WERI-Rb-1 (cell line): ENCODE data around the gene FNIP2.
"Not testable (repeated sequence)": the region's sequence is repeated elsewhere in the genome, so short reads cannot be mapped to it uniquely, and the experiment has no call there.

ENCODE experiments used
- DNase-seq: peaks from one replicate; pipeline ENCODE4 v3.0.0-alpha.2; 2020
- H3K27ac ChIP-seq: fragments of 250-450 bp; sonication (Bioruptor Pico); 2 replicates; pipeline ENCODE4 v1.5.1; 2020; ENCODE audit warnings: mild to moderate bottlenecking, moderate library complexity
- H3K27me3 ChIP-seq: fragments of 250-450 bp; sonication (Bioruptor Pico); 2 replicates; pipeline ENCODE4 v1.5.1; 2021; ENCODE audit warnings: mild to moderate bottlenecking, low read depth, moderate library complexity; ENCODE audit not compliant: insufficient read depth, severe bottlenecking
- H3K36me3 ChIP-seq: fragments of 250-450 bp; sonication (Bioruptor Pico); 2 replicates; pipeline ENCODE4 v1.5.1; 2020; ENCODE audit warnings: mild to moderate bottlenecking, moderate library complexity
- H3K4me3 ChIP-seq: 2 replicates; pipeline ENCODE4 v1.5.1; 2011; ENCODE audit warnings: low read depth, mild to moderate bottlenecking, control low read depth, low read length
- H3K9me3 ChIP-seq: fragments of 250-450 bp; sonication (Bioruptor Pico); 2 replicates; pipeline ENCODE4 v1.5.1; 2021; ENCODE audit warnings: mild to moderate bottlenecking, moderate library complexity; ENCODE audit not compliant: severe bottlenecking
- TF ChIP-seq, protein P1 (sequence below): IDR thresholded peaks from 2 replicates; pipeline ENCODE4 v1.5.1; 2011; ENCODE audit warnings: low read depth, mild to moderate bottlenecking, control low read depth, inconsistent platforms, low read length

The FNIP2 gene

DNA sequence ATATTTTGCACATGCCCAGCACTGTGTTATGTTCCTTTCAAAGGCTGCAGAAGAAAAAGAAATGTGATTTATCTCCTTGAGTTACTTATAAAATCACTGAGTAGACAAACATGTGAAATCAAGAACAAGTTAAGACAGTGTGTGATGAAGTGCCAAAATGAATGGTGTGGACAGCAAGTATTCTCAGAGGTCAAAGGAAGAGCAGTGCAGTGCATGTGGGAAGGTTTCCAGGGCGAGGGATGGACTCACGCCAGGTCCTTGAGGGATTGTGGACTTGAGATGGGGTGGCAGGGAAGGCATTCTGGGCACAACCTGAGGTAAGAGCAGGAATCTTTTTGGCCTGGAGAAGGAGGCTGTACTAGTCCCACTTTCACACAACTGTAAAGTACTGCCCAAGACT lies 115.5 kb downstream of the FNIP2 start:
- H3K9me3 ChIP-seq = peaks cover 3% of the 10 kb centered on the region
- no peak overlapping the region for H3K4me3 ChIP-seq
- no peak for DNase-seq
- H3K36me3 ChIP-seq = peaks cover 31% of the 10 kb centered on the region
- TF ChIP-seq, protein P1, sequence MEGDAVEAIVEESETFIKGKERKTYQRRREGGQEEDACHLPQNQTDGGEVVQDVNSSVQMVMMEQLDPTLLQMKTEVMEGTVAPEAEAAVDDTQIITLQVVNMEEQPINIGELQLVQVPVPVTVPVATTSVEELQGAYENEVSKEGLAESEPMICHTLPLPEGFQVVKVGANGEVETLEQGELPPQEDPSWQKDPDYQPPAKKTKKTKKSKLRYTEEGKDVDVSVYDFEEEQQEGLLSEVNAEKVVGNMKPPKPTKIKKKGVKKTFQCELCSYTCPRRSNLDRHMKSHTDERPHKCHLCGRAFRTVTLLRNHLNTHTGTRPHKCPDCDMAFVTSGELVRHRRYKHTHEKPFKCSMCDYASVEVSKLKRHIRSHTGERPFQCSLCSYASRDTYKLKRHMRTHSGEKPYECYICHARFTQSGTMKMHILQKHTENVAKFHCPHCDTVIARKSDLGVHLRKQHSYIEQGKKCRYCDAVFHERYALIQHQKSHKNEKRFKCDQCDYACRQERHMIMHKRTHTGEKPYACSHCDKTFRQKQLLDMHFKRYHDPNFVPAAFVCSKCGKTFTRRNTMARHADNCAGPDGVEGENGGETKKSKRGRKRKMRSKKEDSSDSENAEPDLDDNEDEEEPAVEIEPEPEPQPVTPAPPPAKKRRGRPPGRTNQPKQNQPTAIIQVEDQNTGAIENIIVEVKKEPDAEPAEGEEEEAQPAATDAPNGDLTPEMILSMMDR = no peak
- no peak overlapping the region for H3K27ac ChIP-seq
- H3K27me3 ChIP-seq = no peaks in the 10 kb centered on the region

GRCh38 chr4:158885564-158885963 lies 116.7 kb downstream of the FNIP2 start:
- no peaks in the 10 kb centered on the region for H3K27me3 ChIP-seq
- TF ChIP-seq, protein P1 = no peak
- DNase-seq = no peak

DNA sequence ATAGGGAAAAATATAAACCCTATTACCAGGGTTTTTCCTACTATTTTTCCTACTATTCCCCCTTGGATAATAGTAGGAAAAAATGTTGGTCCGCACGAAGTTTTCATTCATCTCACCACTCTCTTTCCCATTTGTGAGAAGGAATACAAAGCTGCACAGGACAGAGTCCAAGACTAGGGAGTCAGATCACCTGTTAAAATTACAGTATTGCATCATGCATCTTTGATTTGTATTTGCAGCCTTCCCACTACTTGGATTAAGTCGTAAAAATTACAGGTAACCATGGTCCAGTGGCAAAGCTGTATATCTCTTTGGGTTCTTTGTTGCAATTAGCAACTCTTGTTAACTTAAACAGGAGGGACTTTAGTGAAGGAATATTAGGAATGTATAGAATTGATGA lies 121.5 kb downstream of the FNIP2 start:
- no peaks in the 10 kb centered on the region for H3K27me3 ChIP-seq
- DNase-seq = no peak
- H3K4me3 ChIP-seq = no peak overlapping the region
- H3K9me3 ChIP-seq = no peaks in the 10 kb centered on the region
- TF ChIP-seq, protein P1 = no peak
- peaks cover 30% of the 10 kb centered on the region for H3K36me3 ChIP-seq
- H3K27ac ChIP-seq = no peak overlapping the region

More at GRCh38 chr4:158885564-158885963, 116.7 kb downstream of the FNIP2 start:
- H3K4me3 ChIP-seq = no peak overlapping the region
- no peak overlapping the region for H3K27ac ChIP-seq
- H3K36me3 ChIP-seq = peaks cover 26% of the 10 kb centered on the region
- peaks cover 3% of the 10 kb centered on the region for H3K9me3 ChIP-seq

GRCh38 chr4:158891256-158891655 lies 122.4 kb downstream of the FNIP2 start:
- TF ChIP-seq, protein P1 = no peak
- no peaks in the 10 kb centered on the region for H3K27me3 ChIP-seq
- no peak overlapping the region for H3K27ac ChIP-seq
- no peak overlapping the region for H3K4me3 ChIP-seq
- DNase-seq = no peak
- no peaks in the 10 kb centered on the region for H3K9me3 ChIP-seq
- H3K36me3 ChIP-seq = peaks cover 38% of the 10 kb centered on the region

DNA sequence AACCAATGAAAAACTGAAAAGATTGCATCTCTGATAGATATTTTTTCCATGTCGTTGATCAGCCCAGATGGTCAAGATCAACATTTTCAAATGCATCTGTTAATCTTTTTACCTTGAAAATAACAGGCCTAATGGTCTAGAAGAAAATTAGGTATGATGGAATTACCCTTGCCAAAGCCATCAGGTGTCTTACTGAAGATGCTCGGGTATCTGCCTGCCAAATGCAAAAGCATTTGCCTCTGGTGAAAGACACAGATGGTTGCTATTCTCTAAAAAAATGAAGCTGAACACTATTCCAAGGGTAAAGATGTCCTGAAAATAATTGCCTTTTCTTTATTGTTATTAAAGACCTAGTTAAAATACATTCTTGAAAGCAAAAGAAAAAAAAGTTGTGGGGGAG lies 126.0 kb downstream of the FNIP2 start:
- TF ChIP-seq, protein P1 = no peak
- Histone ChIP-seq H3K27me3 (no peaks in the 10 kb centered on the region), H3K9me3 (peaks cover 2% of the 10 kb centered on the region), H3K4me3 (no peak overlapping the region), H3K36me3 (peaks cover 34% of the 10 kb centered on the region), H3K27ac (no peak overlapping the region)
- no peak for DNase-seq

DNA sequence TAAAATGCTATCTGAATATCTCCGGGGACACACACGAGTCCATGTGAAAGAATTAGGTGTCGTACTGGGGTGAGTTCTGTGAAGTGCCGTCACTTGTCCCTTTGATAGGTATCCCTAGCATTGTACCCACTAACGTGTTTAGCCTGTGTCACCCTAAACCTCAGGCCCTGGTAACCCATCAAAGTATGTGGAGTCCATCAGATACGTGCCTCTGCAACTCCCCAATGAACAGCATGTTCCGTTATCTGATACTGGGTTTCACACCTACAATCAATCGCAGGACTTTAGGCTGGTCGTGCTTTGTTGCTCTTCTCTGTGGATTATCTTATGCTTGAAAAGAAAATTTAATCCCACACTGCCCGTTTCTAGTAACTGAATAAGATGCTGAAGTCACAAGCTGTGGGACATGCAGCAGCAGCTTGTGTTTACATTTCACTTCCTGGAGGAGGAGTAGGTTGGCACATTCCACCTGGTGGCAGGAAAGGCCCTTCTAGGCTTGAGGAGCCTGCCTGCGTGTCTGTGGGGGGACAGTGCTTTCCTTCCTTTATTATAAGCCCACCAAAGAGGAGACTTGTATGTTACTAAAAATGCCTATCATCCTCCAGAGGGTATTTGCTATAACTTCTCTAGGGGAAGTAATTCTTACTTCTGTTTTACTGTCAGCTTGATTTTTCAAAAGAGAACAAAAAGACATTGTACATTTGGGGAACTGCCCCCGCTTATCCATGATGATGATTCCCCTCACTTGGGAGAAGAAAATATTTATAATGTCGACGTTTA lies 127.2 kb downstream of the FNIP2 start:
- no peaks in the 10 kb centered on the region for H3K27me3 ChIP-seq
- peaks cover 2% of the 10 kb centered on the region for H3K9me3 ChIP-seq
- TF ChIP-seq, protein P1 = peak; percentile 60
- DNase-seq = peak; percentile 41
- peaks cover 34% of the 10 kb centered on the region for H3K36me3 ChIP-seq
- no peak overlapping the region for H3K27ac ChIP-seq
- H3K4me3 ChIP-seq = no peak overlapping the region

- DNase-seq, H3K9me3 ChIP-seq, H3K4me3 ChIP-seq, H3K27ac ChIP-seq, H3K27me3 ChIP-seq: not testable (repeated sequence)
- peaks cover 32% of the 10 kb centered on the region for H3K36me3 ChIP-seq
Observed at GRCh38 chr4:158896577-158897238, 127.9 kb downstream of the FNIP2 start.

DNA sequence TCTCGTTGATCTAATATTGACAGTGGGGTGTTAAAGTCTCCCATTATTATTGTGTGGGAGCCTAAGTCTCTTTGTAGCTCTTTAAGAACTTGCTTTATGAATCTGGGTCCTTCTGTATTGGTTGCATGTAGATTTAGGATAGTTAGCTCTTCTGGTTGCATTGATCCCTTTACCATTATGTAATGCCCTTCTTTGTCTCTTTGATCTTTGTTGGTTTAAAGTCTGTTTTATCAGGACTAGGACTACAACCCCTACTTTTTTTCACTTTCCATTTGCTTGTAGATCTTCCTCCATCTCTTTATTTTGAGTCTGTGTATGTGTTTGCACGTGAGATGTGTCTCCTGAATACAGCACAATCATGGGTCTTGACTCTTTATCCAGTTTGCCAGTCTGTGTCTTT lies 131.6 kb downstream of the FNIP2 start:
- H3K9me3 ChIP-seq, H3K4me3 ChIP-seq, H3K27me3 ChIP-seq, DNase-seq, H3K27ac ChIP-seq: not testable (repeated sequence)
- H3K36me3 ChIP-seq = peaks cover 35% of the 10 kb centered on the region
